GM19467 (cell line): ENCODE results near the gene TRPM4.
"Not testable (repeated sequence)": the region's sequence is repeated elsewhere in the genome, so short reads cannot be mapped to it uniquely, and the experiment has no call there.

ENCODE experiments used
- ATAC-seq: cut with Tn5 transposase; IDR thresholded peaks from one replicate; pipeline ENCODE4 v1.9.1; 2021; ENCODE audit warnings: mild to moderate bottlenecking, moderate library complexity; ENCODE audit not compliant: unreplicated experiment

The TRPM4 gene

GRCh38 chr19:49224441-49224840, 66.8 kb downstream of the TRPM4 start:
- not testable (repeated sequence) for ATAC-seq

- no peak for ATAC-seq
Observed at GRCh38 chr19:49224879-49225278, 67.3 kb downstream of the TRPM4 start.

- ATAC-seq = no peak
Observed at GRCh38 chr19:49229416-49229815, 71.8 kb downstream of the TRPM4 start.

GRCh38 chr19:49231389-49231788, 73.8 kb downstream of the TRPM4 start:
- no peak for ATAC-seq

- no peak for ATAC-seq
Observed at GRCh38 chr19:49231804-49232203, 74.2 kb downstream of the TRPM4 start.

- no peak for ATAC-seq
Observed at GRCh38 chr19:49233163-49233562, 75.6 kb downstream of the TRPM4 start.

- ATAC-seq = no peak
Observed at GRCh38 chr19:49241769-49242168, 84.2 kb downstream of the TRPM4 start.

- no peak for ATAC-seq
Observed at GRCh38 chr19:49243129-49243528, 85.5 kb downstream of the TRPM4 start.

- no peak for ATAC-seq
Observed at GRCh38 chr19:49243726-49244125, 86.1 kb downstream of the TRPM4 start.

- no peak for ATAC-seq
Observed at GRCh38 chr19:49244256-49244655, 86.7 kb downstream of the TRPM4 start.

- no peak for ATAC-seq
Observed at GRCh38 chr19:49247676-49248075, 90.1 kb downstream of the TRPM4 start.

GRCh38 chr19:49249933-49250332, 92.3 kb downstream of the TRPM4 start:
- no peak for ATAC-seq

- no peak for ATAC-seq
Observed at GRCh38 chr19:49255674-49256073, 98.1 kb downstream of the TRPM4 start.

- ATAC-seq = no peak
Observed at GRCh38 chr19:49256691-49257090, 99.1 kb downstream of the TRPM4 start.
